GM21447 (cell line): Measurements from ENCODE around the gene FSD2.
"Not testable (repeated sequence)": the region's sequence is repeated elsewhere in the genome, so short reads cannot be mapped to it uniquely, and the experiment has no call there.

Experiments used
- ATAC-seq: cut with Tn5 transposase; IDR thresholded peaks from one replicate; pipeline ENCODE4 v1.9.1; 2021; ENCODE audit not compliant: unreplicated experiment

The FSD2 gene

DNA sequence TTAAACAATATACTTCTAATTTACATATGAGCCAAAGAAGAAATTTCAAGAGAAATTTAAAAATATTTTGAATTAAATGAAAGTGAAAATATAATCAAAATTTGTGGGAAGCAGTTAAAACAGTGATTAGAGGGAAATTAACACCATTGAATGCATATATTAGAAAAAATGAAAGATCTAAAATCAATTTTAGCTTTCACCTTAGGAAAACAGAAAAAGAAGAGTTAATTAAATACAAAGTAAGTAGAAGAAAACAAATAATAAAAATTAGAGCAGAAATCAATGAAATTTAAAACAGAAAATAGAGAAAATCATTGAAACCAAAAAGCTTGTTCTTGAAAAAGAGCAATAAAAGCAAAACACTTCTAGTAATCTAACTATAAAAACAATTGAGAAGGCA, 57.6 kb downstream of the FSD2 start:
- no peak for ATAC-seq

DNA sequence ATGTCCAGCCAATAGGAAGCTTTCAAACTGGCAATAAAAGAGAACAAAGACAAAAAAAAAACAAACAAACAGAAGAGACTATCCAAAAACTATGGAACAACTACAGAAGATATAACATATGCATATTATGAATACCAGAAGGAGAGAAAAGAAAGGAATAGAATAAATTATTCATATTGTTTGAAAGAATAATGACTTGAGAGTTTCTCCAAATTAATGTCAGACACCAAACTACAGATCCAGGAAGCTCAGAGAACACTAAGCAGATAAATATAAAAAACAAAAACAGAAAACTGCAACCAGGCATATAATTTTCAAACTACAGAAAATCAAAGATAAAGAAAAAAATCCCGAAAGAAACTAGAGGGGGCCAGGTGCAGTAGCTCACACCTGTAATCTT, 62.1 kb downstream of the FSD2 start:
- no peak for ATAC-seq

DNA sequence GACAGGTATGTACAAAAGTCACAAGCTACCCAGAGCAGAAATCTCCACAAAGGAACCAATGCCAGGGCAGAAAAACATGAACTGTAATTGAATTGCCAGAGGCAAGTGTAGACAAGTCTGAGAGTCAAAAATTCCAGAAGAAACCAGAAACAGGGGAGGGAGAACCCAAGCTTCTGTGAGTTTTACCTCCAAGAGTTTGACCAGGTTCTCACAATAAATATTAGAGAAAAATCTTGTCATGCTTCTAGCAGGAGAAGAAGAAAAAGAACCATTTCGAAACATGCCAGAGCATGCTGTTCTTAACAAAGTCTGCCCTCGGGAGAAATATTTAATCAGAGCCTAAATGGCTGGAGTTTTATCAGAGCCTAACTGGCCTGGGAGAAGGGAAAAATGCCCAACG, 63.7 kb downstream of the FSD2 start:
- ATAC-seq, result no peak

DNA sequence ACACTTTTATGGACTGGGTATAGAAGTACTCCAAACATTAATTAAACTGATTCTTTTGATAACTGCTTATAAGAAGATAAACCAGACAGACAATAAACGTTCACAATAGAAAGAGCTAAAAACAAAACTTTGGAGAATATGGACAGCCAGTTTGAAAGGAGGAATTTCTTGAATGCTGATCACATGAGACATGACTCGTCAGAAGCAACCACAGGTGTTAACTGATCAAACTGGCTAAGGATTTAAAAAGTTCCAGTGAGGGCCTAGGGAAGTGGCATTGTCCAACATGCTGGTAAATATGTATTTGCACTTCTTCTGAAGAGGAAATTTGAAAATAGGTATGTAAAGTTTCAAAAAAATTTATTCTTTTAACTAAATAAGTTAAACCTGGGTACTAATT, 66.8 kb downstream of the FSD2 start:
- no peak for ATAC-seq

DNA sequence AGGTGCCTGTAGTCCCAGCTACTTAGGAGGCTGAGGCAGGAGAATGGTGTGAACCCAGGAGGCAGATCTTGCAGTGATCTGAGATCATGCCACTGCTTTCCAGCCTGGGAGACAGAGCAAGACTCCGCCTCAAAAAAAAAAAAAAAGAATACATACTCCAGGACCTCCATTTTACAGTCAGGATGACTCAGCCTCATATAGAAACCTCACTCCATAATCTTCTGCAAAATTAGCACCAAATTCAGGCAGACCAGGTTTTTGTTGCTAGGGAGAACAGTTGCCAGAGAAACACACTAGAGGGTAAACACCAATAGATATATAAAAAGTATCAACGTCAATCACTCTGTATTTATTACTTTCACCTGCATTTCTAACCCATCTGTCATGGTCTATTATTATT, 67.9 kb downstream of the FSD2 start:
- no peak for ATAC-seq

DNA sequence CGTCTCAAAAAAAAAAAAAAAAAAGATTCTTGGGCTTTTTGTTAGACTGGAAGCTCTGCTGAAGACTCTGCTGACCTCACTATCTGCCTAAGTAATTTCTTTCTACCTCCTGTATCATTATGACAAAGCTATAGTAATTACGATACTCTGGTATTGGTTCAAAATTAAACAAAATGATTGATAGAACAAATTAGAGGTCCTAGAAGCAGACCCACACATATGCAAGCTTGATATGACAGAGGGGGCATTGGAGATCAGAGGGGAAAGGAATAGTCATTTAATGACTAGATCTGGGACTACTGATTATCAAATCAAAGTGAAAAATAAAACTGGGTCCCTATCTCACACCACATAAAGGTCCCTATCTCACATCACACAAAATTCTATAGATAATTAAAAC, 74.3 kb downstream of the FSD2 start:
- ATAC-seq, result no peak

DNA sequence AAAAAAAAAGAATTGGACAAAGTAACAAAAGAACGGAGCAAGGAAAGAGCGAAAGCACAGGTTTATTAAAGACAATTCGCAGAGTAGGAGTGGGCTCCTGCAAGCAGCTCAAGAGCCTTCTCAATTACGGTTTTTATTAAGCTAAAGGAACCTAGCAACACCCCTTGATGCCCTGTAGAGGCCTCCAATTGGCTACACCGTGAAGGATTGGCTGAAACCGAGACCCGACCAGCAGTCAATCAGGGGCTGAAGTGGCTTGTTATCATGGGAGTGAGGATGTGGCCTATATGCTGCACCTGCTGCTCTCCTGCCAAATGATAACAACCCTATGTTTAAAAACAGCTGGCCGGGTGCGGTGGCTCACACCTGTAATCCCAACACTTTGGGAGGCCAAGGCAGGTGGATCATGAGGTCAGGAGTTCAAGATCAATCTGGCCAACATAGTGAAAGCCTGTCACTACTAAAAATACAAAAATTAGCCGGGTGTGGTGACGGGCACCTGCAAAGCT, 75.8 kb downstream of the FSD2 start:
- ATAC-seq, result no peak

DNA sequence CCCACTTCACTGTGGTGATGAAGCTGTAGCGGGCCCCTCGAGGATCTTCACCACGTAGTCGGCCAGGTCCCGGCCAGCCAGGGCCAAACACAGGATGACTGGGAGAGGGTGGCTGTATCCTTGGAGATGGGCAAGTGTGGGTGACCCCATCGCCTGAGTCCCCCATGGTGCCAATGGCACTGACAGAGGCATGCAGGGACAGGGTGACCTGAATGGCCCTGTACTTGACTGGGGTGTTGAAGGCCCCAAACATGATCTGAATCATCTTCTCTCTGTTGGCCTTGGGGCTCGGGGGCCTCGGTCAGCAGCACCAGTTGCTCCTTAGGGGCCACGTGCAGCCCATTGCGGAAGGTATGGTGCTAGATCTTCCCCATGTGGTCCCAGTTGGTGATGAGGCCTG, 79.1 kb downstream of the FSD2 start:
- ATAC-seq, result no peak

DNA sequence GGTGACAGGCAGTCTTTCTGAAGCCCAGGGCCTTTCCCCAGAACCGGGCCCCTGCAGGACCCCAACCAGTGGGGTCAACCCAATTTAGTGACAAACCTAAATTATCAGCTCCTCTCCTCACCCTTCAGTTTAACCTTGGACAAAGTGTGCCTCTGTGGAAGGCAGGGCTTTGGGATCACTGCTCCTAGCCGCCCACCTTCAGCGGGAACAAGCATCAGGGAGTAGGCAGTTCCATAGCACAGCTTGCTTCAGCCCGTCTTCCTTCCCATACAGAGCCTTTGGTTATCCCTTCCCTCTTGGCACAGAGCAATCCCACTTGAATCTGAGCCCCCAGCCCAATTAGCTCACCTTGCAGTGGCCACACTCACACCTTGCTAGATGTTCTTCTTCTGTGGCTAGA, 90.9 kb downstream of the FSD2 start:
- ATAC-seq, result no peak

DNA sequence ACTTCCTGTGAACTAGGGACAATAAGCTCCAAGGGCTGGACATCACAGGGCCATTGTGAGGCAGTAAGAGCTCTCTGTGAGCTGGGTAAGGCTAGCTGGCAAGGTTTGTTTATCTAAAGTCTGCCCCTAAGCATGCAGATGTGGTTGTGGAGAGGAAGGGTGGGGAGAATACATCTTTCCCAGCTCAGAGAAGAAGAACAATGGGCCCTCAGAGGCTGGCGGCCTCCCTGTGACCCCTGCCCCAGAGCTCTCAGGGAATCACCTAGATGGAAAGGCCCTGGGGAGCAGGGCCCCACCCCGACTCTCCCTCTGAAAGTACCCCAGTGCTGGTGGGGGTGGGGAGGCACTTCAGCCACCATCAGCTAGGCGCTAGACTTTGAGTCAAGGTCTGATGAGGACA, 91.9 kb downstream of the FSD2 start:
- ATAC-seq, result no peak

DNA sequence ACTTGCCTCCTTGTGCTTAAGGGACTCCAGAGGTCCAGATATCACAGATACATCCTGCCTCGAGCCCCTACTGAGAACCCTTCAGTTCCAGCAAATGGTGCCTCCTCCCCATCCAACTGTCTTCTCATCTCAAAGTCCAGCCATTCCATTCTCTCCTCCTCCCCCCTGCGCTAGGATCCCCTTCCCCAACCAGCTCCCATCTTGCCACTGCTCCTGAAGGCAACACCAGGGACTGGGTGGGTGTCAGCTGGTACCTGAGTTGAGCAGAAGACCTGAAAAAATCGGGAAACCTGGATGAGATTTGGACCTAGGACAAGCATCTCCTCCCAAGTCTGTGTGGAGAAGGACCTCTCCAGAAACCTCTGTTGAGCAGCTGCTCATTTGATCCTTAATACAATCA, 93.8 kb downstream of the FSD2 start:
- ATAC-seq, result no peak

DNA sequence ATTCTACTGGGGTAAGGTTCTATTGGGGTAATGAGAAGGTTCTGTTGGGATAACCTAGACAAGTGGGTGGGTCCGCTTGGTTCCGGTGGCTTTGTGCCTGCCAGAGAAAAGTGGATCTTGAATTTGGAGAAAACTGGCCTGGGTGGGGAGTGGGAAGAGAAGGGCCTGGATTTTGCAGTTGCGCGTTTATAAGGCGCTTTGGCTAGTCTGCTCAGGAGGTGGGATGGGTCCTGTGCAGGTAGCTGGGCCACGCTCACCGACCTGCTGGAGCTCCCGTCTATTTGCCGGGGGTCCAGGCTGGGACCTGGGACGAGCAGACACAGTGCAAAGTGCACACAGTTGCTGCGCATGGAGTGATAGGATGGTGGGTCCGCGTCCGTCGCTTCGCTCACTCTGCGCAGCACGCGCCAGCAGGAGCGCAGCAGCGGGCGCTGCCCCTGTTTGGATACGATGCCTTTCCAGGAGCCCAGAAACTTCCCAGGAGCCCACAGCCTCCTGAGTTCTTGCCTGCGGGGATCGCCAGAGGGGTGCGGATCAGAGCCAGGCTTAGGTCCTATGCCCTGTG, 94.9 kb downstream of the FSD2 start:
- no peak for ATAC-seq

DNA sequence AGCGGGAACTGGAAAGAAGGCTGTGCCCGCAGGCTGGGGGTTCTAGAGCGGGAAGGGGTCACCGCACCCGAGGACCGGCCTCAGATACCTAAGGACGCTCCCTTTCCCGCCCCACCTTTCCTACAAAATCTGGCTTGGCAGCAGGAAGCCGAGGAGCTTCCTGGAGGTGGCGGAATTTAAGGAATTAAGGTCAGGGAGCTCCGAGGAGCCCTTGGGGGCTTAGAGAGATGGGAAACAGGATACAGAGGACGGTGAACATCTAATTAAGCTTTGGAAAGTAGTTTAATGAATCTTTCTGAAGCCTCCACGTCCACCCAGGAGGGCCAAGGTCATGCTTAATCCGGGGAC, 95.7 kb downstream of the FSD2 start:
- ATAC-seq, result no peak

DNA sequence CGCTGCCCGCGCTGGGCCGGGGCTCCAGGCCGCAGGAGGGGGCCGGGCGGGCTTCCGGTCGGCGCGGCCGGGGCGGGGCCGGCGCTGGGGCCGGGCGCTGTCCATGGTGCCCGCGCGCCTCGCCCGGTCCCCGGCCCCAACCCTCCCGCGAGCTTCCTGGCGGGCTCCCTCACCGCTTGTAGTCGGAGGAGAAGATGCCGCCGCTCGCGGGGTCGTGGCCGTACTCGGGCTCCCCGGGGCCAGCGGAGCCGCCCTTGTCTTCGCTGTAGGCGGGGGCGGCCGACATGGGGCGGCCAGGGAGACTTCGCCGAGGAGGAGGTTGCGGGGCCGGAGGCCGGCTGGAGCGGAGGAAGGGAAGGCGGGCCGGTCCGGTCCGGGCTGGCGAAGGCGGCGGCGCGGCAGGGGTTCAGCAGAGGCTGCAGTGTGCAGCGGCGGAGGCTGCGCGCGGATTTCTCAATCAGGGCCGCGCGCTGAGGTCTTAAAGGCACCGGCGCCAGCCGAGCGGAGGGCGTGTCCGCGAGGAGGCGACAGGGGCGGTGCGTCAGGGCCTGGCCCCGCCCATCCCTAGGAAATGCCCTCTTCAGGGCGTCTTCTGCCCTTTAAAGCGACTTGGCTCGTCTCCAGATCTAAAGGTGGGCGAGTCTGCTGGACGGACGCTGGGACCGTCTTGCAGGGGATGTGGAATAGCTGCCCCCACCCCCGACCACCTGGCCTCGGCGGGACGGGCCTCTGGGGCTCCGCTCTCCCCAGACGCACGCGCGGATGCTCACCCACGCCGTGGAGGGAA, 96.3 kb downstream of the FSD2 start, which contains the start of gene AP3B2:
AP3B2 (minus strand) TSS at position 455 of the 787 bp plus-strand sequence; CDS start at position 286, 169 bp downstream.
- ATAC-seq, result peak; percentile 92

DNA sequence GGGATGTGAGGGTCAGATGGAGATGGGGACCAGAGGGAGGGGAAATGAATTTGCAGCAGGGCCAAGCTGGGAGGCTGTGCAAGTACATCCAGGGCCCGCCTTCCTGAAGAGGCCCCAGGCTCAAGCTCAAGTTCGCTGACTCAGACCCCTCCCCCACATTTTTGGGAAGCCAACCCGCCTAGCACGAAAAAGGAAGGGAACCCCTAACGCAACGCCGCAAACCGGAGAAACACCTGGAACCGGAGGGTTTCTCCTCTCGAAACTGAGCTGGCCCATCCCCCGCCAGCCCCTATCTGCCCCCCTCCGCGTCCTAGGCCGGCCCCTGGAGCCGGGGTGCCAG, 96.8 kb downstream of the FSD2 start:
- ATAC-seq, result no peak

DNA sequence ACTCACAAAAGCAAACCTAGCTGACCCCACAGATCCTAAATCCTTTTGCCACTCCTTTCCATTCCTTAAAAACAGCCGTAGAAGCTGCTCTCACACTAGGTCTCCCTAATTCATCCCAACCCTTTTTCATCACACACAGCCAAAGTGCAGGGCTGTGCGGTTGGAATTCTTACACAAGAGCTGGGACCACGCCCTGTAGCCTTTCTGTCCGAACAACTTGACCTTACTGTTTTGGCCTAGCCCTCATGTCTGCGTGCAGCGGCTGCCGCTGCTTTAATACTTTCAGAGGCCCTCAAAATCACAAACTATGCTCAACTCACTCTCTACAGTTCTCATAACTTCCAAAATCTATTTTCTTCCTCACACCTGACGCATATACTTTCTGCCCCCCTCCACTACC, 100.0 kb downstream of the FSD2 start:
- ATAC-seq, result not testable (repeated sequence)
